Measurements from ENCODE around the gene TSPAN12.
"Not testable (repeated sequence)": the region's sequence is repeated elsewhere in the genome, so short reads cannot be mapped to it uniquely, and the experiment has no call there.

The TSPAN12 gene, protein sequence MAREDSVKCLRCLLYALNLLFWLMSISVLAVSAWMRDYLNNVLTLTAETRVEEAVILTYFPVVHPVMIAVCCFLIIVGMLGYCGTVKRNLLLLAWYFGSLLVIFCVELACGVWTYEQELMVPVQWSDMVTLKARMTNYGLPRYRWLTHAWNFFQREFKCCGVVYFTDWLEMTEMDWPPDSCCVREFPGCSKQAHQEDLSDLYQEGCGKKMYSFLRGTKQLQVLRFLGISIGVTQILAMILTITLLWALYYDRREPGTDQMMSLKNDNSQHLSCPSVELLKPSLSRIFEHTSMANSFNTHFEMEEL

DNA sequence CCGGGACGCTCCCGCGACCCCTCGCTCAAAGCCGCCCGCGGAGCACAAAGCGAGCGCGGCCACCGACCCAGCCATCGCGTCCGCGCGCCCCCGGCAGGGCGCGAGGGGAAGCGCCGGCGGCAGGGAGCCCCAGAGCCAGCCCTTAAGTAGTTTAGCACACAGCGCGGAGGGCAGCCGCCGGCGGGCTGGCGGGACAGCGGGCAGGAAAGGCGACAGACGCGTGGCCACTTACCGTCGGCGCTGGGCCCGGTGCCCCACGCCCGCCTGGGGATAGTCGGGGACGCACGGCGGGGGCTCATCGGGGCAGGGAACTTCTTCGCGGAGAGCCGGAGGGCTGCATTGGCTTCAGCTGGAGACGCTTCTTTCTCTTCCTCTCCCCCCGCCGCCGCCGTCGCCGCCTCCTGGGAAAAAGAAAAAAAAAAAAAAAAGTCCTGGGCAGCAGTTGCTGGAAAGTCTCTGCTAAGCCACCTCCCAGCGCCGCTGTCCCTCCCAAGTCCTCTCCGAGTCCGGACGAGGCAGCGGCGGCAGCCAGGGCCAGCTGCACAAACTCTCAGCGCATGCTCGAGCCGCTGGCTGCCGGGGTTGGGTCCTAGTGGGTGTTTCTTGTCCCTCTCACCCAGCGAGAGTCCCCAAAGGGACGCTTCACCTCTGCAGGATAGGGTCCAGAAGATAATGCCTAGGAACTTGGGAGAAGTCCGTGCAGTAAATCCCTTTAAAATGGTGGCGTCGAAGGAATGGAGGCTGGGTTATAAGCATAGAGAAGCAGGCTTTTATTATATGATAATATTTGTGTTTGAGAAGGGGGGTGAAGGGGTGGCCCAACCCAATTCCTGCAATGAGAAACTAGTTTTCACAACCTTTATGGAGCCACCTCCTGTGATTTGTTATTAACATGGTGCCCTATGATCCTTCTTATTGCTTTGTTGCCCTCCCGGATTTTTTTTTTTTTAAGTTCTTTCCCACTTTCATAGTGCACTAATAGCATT, at the start of gene TSPAN12:
Gene TSPAN12 (minus strand): TSS at position 557 of the 986 bp plus-strand sequence. CDS start 1,381 bp downstream, outside the sequence.
- peak; percentile 48 for DNase-seq

DNA sequence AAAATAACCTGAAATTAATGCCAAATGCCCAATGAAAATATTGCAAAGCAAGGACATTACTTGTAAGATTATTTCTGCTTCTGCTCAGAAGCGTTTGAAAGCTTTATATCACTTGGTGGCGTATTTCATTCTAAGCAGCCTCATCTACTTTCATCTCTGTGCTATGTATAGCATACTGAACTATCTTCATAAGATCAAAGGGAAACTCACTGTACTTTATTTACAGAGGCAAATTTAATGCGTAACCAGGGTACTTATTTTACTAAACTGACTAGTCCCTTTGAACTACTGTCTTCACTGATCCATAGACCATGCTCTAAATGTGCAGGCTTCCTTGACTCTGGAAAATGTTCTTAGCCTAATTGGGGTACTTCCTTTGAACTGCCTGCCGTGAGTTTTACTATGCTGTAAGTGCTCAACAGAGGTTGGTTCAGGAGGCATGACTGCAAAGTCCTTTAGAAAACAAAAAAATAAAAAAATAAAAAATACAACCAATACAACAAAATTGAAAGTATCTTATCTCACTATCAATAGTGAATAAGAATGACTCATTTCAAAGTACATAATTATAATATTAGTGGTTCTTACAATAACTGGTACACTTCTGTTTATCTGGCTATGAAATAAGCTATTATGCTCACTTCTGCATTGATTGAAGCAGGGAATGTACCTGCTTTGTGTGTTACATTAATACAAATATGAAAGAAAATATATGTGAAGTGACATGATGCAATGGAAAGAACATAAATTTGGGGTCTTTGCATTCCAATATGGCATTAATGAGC, 41.0 kb upstream of the TSPAN12 start:
- DNase-seq, result no peak

DNA sequence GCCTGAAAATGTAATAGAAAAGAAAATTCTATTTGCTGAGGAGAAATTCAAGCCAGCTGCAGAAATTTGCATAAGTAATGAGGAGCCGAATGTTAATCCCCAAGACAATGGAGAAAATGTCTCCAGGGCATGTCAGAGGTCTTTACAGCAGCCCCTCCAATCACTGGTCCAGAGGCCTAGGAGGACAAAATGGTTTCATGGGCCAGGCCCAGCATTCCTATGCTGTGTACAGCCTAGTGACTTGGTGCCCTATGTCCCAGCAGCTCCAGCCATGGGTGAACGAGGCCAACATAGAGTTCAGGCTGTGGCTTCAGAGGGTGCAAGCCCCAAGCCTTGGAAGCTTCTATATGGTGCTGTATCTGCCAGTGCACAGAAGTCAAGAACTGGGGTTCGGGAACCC, 37.3 kb upstream of the TSPAN12 start:
- DNase-seq, result not testable (repeated sequence)

DNA sequence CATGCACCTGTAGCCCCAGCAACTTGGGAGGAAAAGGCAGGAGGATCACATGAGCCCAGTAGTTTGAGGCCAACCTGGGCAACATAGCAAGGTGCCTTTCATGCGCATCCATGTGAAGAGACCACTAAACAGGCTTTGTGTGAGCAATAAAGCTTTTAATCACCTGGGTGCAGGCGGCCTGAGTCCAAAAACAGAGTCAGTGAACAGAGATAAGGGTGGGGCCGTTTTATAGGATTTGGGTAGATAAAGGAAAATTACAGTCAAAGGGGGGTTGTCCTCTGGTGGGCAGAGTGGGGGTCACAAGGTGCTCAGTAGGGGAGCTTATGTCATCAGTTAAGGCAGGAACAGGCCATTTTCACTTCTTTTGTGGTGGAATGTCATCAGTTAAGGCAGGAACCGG, 27.7 kb upstream of the TSPAN12 start:
- DNase-seq, result not testable (repeated sequence)

DNA sequence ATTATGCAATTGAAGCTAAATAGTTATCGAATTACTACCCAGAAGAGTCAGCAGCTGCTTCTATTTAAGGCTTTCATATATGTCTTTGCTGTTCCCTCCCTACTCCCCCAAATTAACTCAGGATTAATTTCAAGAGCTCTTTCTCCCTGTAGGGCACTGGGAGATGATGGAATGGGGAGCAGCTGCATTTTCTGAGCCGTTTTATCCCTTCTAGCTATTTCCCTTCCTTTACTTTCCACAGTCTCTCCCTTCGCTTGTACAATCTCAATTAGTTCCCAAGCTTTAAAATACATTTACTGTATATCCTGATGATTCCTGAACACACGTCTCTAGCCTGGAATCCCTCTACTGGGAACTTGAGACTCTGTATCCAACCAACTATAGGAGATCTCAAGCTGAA, 19.8 kb upstream of the TSPAN12 start:
- DNase-seq, result peak; percentile 8

DNA sequence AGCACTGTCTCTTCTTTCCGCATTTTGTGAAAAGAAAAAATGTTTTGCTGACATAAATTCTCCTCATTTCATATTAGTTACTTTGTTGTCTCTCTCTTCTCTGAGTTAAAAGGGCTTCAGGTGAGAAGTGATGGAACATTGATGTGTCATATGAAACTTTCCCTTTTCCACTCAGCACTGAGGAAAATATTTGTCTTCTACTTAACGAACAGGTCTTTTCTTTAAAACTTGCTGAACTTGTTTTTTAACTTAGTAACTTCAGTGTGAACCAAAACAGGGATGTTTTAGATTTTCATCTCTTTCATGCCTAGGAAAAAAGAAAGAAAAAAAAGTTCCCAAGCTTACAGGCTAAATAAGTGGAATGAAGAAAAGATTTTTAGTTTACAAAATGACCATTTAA, 19.0 kb upstream of the TSPAN12 start:
- DNase-seq, result no peak

DNA sequence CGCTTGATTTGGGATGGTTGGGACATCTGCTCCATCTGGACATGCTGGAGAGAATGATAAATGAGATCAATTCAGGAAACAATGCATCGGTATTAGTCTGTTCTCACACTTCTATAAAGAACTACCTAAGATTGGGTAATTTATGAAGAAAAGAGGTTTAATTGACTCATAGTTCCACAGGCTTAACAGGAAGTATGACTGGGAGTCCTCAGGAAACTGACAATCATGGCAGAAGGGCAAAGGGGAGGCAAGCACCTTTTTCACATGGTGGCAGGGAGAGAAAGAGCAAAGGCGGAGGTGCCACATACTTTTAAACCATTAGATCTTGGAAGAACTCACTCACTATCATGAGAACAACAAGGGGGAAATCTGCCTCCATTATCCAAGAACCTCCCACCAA, 16.8 kb upstream of the TSPAN12 start:
- no peak for DNase-seq

DNA sequence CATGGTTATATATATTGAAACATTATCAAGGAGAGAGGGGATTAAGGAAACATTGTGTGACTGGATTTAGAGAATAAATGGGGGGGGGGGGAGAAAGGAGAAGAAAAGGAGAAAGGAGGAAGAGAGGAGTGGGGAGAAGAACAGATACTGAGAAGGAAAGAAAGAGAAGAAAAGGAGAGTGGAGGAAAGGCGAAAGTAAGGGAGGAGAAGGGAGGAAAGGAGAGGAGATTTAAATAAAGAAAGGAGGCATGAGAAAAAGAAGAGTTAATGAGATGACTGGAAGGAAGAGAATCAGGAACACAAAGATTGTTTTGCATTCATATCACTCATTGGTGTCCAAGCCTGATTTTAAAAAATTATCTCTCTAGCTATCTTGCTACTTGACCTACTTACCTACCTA, 16.1 kb upstream of the TSPAN12 start:
- DNase-seq, result no peak

DNA sequence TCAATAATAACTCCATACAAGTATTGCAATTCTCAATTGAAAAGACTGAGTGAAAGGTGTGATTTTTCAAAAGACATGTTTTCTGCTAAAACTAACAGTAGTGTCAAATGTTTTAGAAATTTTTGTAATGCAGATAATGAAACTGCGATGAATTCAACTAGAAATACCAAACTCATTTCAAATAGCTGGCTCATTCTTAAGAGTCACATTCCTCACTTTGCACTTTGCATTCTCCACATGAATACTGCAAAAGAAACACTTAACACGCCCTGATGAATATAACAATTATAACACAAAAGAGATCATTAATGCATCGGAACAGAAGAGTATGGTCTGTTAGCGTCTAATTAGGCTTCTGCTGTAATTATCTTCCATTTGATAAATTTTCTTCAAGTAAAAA, 15.5 kb upstream of the TSPAN12 start:
- DNase-seq, result no peak

DNA sequence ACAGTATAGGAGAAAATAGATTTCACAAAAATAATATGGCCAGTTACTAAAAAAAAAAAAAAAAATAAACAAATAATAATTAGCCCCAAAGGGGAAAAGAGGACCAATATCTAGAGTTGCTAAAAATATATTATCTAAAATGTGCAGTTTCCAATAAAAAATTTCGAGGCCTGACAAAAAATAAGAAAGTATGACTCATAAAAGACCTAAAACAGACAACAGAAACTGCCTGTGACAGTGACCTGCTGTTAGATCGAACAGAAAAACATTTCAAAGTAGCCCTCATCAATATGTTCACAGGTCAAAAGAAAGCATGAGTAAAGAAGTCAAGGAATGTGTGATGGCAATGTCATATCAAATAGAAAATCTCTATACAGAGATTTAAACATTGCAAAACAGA, 11.8 kb upstream of the TSPAN12 start:
- no peak for DNase-seq

DNA sequence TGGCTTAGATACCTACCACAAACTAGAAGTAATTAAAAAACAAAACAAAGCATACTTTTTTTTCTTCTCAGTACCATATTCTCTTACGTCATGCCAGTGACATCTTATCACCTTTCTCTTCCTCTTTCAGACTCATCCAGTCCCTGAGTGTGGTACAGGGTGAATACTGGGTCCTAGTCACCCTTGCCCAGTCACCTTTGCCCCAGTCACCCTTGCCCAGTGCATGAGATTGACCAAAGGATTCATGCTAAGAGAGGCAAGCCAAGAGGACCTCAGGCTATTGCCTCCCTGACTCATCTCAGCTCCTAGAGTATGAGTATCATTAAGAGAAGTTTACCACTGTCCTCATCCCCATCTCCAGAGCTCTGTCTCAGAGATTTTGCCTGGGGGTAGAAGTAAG, 10.0 kb upstream of the TSPAN12 start:
- no peak for DNase-seq

DNA sequence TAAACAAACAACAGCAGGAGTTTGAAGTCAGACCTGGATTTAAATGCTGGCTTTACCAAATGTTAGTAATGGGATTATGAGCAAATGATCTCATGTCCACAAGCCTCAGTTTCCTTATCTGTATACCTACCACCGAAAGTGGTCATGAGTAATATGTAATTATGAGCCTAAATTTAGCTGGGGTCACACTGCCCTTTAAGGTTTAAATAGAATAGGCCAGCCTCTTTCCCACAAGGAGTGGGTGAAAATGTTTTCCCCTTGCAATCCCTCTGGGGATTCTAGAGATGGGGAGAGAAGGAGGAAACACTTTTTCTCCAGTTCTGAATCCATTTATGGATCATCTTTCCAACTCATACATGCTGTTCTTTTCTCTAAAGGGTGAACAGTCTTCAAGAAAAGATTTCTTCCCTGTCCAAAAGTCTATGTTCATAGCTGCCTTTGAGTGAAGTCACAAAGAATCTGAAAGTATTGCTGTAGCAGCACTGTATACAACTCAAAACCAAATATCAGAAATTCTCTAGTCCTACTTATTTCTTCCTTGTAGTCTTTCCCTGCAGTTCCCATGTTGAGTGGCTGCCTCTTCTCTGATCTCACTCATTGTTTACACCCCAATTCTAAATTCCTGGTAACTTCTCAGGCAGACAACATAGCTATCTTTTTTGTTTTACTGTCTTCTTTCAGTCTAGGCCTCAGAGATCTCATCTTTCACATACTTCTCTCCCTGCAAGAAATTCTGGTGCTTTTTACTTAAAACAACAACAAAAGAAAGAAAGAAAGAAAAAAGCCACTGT, 7.4 kb upstream of the TSPAN12 start:
- no peak for DNase-seq

DNA sequence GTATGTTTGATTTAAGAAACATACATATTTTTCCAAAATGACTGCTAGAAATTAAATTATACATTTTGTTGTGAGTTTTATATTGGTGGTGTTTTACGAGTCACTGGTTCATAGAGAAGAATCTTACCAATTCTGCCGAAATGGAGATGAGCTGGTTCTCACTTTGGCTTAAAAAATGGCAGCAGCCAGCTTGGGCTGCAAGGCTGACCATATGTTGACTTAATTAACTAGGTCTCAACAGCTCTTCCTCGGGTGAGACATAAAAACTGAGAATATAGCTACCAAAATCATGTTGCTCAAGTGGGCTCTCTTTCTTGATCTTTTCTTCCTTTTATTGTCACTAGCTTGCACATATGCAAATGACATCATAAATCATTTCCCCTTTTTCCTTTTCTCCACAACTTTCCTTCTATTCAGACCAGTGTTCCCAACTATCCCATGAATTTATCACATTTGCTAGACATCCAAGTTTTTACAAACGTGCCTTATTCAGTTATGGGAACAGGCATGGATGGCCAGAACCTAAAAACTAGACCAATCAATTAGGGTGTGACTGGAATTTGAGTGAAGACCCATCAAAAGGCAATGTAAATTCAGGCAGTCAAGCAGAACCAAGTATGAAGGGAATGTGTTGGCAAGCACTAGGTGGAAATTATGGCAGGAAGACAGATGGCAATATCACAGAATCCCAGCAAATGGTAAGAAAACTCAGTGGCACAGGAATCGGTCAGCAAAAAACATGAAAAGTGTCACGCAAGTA, 6.4 kb upstream of the TSPAN12 start:
- DNase-seq, result peak; percentile 40

DNA sequence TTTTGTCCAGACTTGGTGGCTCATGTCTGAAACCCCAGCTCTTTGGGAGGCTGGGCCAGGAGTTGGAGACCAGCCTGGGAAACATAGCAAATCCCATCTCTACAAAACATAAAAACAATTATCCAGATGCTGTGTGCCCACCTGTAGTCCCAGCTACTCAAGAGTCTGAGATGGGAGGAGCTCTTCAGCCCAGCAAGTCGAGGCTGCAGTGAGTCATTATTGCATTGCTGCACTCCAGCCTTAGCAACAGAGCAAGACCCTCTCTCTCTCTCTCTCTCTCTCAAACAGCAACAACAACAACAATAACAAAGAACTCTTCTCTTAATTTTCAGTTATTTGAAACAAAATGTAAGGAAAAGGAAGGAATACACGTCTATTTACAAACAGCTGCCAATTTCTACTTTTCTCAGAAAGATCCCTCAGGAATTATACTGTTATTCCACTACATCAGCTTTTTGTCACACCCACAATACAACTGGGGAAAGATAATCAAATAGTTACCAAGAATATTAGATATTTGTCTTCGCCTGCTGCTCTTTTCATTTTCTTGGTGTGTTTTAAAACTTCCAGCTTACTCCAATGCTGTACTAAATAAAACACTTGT, 5.1 kb upstream of the TSPAN12 start:
- peak; percentile 7 for DNase-seq

DNA sequence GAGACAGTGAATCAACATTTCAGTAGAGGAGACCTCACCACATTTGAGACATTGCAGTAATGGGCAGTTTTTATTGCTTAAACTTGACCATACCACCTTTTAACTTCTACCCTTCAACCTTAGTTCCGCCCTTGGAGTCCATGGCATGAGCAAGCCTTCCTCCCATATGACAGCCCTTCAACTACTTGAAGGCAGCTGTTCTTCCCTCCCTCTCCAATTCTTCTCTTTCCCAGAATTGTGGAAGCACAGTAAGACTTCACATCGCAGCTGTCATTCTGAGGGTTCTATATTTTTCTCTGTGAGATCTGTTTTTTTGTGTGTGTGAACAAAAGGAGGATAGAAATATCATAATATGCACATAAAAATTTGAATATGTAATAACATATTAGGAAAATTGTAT, 2.2 kb upstream of the TSPAN12 start:
- DNase-seq, result no peak

DNA sequence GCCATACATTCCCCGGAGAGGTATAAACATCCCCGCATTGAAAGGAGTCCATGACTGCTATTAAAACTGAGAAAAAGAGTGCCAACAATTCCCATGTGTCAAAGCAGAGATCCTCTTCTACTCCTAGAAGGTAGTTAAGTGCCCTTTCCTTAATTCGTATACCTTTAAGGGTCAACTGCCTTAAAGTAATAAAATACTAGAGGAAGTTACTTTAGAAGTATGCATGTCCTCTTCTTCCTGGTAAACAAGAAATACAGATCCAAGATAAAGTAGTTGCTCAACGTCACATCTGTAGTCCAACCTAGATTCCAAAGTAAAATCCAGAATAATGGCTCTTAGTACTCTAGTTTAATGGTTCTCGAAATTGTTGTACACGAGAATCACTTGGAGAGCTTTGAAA, 1.5 kb upstream of the TSPAN12 start:
- DNase-seq, result no peak

DNA sequence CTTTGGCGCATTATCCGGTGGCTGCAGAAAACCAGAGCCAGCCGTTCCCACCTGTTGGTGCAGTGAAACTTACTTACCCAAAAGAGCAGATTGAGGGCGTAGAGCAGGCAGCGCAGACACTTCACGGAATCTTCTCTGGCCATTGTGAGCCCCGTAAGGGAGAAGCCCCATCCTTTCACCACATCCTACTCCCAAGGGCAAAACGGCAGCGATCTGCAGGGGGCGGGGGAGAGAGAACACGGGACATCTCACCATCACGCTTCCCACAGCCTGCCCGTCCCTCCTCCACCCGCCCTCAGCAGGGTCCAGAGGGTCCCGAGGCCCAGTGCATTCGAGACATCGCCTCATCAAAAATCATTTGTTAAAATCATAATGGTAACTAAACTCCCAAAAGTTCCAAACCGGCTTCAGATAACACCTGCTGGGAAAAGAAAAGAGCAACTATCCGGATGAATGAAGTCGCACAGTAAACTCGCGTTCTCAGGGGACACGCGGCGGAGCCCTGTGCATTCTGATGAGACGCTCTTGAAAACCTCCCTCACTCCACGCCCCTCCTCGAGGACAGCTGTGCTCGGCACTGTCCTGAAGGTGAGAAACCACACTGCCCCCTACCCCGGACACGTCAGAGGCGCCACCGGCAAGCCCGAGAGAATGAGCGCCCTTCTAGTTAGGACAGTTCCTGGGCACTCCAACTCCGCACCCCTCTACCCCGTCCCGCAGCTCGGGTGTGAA, 1.2 kb downstream of the TSPAN12 start:
- peak; percentile 19 for DNase-seq

DNA sequence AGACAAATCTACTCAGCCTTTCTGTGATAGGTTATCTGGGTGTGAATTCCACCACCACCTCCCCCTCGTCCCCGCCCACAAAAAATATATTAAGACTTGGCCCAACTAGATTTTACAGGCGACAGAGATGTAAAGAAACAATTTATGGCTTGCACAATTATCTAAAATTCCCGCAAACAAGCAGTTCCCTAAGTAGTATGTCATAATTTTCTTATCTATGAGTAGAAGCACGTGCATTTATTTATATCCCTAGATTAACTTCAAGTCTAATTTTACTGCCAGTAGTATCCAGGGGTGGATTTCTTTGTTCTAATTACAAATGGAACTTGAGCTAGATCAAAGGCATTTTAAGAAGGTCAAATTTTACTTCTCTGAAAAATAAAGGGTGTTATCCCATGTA, 1.7 kb downstream of the TSPAN12 start:
- no peak for DNase-seq

DNA sequence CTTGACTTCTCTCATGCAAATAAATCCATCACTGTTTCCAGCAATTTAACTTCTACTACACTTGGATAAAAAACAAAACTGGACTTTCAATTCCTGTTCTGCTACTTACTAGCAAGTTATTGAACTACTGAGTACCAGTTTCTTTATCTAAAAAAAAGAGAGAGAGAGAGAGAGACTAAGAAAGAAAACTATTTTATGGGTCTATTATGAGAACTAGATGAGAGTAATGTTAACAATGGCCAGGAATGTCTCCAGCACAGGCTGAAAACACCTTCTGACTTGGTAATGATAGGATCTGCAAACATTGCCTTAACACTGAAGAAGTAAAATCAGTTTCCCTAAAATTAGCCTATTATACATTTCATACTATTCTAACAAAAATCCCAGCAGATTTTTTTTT, 5.2 kb downstream of the TSPAN12 start:
- DNase-seq, result no peak

DNA sequence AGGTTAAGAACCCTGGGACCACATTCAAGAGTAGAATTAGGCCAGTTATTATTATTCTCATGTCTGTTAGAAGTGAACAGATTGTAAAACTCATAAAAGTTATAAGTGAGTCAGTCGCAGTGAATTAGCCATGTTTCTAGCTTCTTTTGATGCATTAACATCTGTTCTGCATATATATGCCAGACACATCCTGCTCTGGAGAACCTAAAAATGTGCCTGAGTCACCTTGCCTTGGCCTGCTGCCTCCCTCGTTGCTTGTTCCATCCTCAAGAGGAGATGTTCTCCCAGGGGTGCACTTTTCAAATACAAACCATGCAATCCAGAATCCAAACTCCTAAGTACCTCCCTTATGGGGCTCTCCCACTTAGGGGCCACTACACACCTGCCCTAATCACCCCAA, 14.8 kb downstream of the TSPAN12 start:
- no peak for DNase-seq

All from NCI-H2171 treated with DMSO at 0.1 percent for 48 hours (cell line).